Right cardiac atrium (tissue), 5 donors: ENCODE data around the gene MTMR12. TPM values are rescaled to one million over a fixed set of nuclear protein-coding genes. Genes with fewer than 3 reads are reported as not detected.

Source experiments
- ATAC-seq, 2 donors: fragments of 200-7000 bp; cut with Tn5 transposase; one replicate each; pipeline versions ENCODE4 v1.8.0 to v1.9.1; 2020; ENCODE audit warnings: moderate library complexity in 2 of 2, mild to moderate bottlenecking in 1 of 2
- DNase-seq, 3 donors: peaks; one replicate each; pipeline ENCODE4 v3.0.0-alpha.2; 2020
- H3K27ac ChIP-seq: one replicate; pipeline ENCODE4 v1.5.1; 2013; ENCODE audit warnings: mild to moderate bottlenecking, low read length, control low read depth, moderate library complexity
- H3K27me3 ChIP-seq: one replicate; pipeline ENCODE4 v1.6.1; 2013; ENCODE audit not compliant: control insufficient read depth, insufficient read depth
- H3K4me1 ChIP-seq: one replicate; pipeline ENCODE4 v1.6.1; 2013; ENCODE audit warnings: low read length; ENCODE audit not compliant: control insufficient read depth, insufficient read depth
- H3K4me3 ChIP-seq: one replicate; pipeline ENCODE4 v1.5.1; 2013; ENCODE audit warnings: low read length, control low read depth
- H3K9me3 ChIP-seq: one replicate; pipeline ENCODE4 v1.6.1; 2013; ENCODE audit warnings: low read length; ENCODE audit not compliant: control insufficient read depth
- WGBS: extraction: QIAGEN DNeasy Blood & Tissue Kit; methylation state at CpG from one replicate; pipeline ENCODE4 v1.1.7; 2013; 5-methylcytosine and 5-hydroxymethylcytosine counted together
- intact Hi-C, 4 donors: fragments of 100-400 bp; cut with DNase I; formaldehyde crosslinking; loops; one replicate each; pipeline versions ENCODE4 v1.11.0 to v1.14.0; 2022 to 2023
- long read RNA-seq, 4 donors: library from polyadenylated mRNA; unstranded; transcript quantifications; one replicate each; pipeline ENCODE4 v2.0.0, GENCODE V29; 2020 to 2021
- polyA plus RNA-seq: library from polyadenylated mRNA; stranded (reverse); fragments of 200-250 nt; gene quantifications from one replicate; pipeline ENCODE4 v1.2.3, GENCODE V29; 2013
- total RNA-seq, 4 donors: library from RNA; stranded (reverse); fragmentation: NEBNext Ultra II Directional; extraction: Animal tissue kit (Norgen Biotek cat#: 25700); gene quantifications; one replicate each; pipeline ENCODE4 v1.2.1, GENCODE V29; 2021
- donor health status: healthy with polysubstance abuse.
- donor health status: DM: no; HTN: yes; CAD: no.
- donor health status: DM: no; HTN: no; CAD: no.
- donor health status: DM: no; HTN: yes; CAD: no; lungs with severe emphysema.
- donor health status: DM: yes; HTN: yes; CAD: no.

Gene MTMR12
- 10 to 100 TPM; 19.1 to 28.1 (median 22.7) TPM for total RNA-seq
- 6.2 TPM for polyA plus RNA-seq
- long read RNA-seq, donor 1, full-length matches to known transcripts = 3 of 79 reads
- long read RNA-seq, donor 1, partial matches to known transcripts = 3 of 79 reads
- long read RNA-seq, donor 1, other reads (novel, unspliced or antisense) = 73 of 79 reads
- long read RNA-seq, donor 2, full-length matches to known transcripts = 6 of 11 reads
- long read RNA-seq, donor 2, partial matches to known transcripts = 0 of 11 reads
- long read RNA-seq, donor 2, other reads (novel, unspliced or antisense) = 5 of 11 reads
- long read RNA-seq, donor 3, full-length matches to known transcripts = 3 of 29 reads
- long read RNA-seq, donor 3, partial matches to known transcripts = 4 of 29 reads
- long read RNA-seq, donor 3, other reads (novel, unspliced or antisense) = 22 of 29 reads
- long read RNA-seq, donor 4, full-length matches to known transcripts = 2 of 10 reads
- long read RNA-seq, donor 4, partial matches to known transcripts = 1 of 10 reads
- long read RNA-seq, donor 4, other reads (novel, unspliced or antisense) = 7 of 10 reads

GRCh38 chr5:32312595-32313332 is at the start of gene MTMR12:
TSS of gene MTMR12 (minus strand) at chr5:32312939. CDS start at chr5:32312838, 101 bp downstream.
- intact Hi-C loops = no loop called here
- H3K4me1 ChIP-seq = peaks cover 8% of the 10 kb centered on the region
- ATAC-seq (peak; percentile 99), DNase-seq (peak; percentile 100)
- H3K27me3 ChIP-seq = no peaks in the 10 kb centered on the region
- H3K4me3 ChIP-seq = peak within 1 kb of the TSS; percentile 85
- WGBS = under 1% methylated on average over 83 of the region's 83 CpGs
- H3K27ac ChIP-seq = peak within 1 kb of the TSS; percentile 96
- H3K9me3 ChIP-seq = no peaks in the 10 kb centered on the region

GRCh38 chr5:32362527-32362926 is 49.8 kb upstream of the MTMR12 start:
- WGBS = 84% methylated on average over 4 of the region's 4 CpGs
- Histone ChIP-seq H3K4me1 (no peaks in the 10 kb centered on the region), H3K27me3 (no peaks in the 10 kb centered on the region), H3K27ac (no peak overlapping the region), H3K9me3 (no peaks in the 10 kb centered on the region), H3K4me3 (no peak overlapping the region)
- no peak for DNase-seq
- ATAC-seq = no peak
- intact Hi-C loops = no loop called here

DNA sequence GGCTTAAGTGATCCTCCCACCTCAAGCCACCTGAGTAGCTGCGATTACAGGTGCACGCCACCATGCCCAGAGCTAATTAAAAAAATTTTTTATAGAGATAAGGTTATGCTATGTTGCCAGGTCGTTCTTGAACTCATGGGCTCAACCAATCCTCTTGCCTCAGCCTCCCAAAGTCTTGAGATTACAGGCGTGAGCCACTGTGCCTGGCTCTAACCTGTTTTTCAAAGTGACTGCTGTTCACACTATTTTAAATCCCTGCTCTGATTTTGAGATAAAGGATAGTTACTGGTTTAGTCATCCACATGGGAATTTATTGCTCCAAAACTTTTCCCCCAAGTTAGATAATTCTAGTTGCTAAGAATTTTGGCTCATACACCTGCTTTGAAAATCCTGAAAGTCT is 48.2 kb upstream of the MTMR12 start:
- ATAC-seq = no peak
- Histone ChIP-seq H3K9me3 (no peaks in the 10 kb centered on the region), H3K4me1 (no peaks in the 10 kb centered on the region), H3K27ac (no peak overlapping the region), H3K27me3 (no peaks in the 10 kb centered on the region), H3K4me3 (no peak overlapping the region)
- intact Hi-C loops = no loop called here
- DNase-seq = no peak
- WGBS = 93% methylated on average over 4 of the region's 4 CpGs

DNA sequence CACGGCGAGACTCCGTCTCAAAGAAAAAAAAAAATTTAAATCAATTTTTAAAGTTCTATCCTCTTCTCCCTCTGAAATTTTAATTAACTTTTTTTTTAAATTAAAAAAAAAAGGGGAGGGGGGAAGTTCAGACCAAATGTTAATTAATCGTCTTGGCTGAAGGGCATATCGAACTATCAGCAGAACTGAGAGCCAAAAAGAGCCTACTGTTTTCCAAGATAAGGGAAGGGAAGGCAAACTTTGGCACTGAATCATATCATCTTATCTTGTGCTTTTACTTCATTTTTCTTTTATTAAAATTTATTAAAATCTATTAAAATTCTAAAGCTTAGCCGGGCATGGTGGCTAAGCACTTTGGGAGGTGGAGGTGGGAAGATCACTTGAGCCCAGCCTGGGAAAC is 45.9 kb upstream of the MTMR12 start:
- Histone ChIP-seq H3K4me3 (no peak overlapping the region), H3K27ac (no peak overlapping the region), H3K27me3 (no peaks in the 10 kb centered on the region), H3K4me1 (no peaks in the 10 kb centered on the region), H3K9me3 (peaks cover under 1% of the 10 kb centered on the region)
- ATAC-seq = no peak
- no peak for DNase-seq
- 85% methylated on average over 6 of the region's 6 CpGs for WGBS
- intact Hi-C loops = no loop called here

DNA sequence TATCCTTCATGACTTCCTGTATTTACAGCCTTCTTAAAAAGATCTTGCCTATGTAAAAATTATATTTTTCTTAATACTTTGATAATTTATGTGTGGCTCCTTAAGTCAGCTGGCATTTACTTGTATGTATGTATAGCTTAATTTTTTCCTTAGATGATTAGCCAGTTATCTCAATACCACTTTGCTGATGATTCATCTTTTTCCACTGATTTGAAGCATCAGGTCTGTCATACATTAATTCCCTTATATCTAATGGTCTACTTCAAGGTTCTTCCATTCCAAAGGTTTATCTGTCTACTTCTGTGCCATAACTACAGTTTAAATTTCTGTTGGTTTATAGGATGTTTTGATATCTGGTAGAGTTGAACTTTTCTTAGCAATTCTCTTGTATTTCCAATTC is 44.9 kb upstream of the MTMR12 start:
- H3K27ac ChIP-seq = no peak overlapping the region
- DNase-seq = no peak
- ATAC-seq = no peak
- no peaks in the 10 kb centered on the region for H3K4me1 ChIP-seq
- no peaks in the 10 kb centered on the region for H3K27me3 ChIP-seq
- H3K9me3 ChIP-seq = peaks cover 3% of the 10 kb centered on the region
- intact Hi-C loops = no loop called here
- H3K4me3 ChIP-seq = no peak overlapping the region

DNA sequence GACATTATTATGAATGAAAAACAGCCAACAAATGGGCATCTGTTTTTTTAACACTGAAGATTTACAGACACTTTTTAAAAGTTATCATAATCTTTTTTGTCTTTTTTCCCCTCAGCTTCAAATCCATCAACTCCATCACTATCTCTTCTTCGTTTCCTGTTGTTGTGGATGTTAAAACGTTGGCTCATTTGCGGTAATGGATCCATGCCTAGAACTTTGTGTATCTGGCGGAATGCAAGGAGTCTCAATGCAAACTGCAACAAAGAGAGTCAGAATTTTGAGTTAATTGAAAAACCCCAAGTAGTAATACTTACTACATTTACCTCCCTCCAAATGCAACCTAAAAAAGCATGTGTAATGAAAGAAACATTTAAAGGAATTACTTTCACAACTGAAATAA is 42.9 kb upstream of the MTMR12 start:
- Histone ChIP-seq H3K27me3 (no peaks in the 10 kb centered on the region), H3K4me1 (no peaks in the 10 kb centered on the region), H3K27ac (no peak overlapping the region), H3K4me3 (no peak overlapping the region), H3K9me3 (peaks cover 3% of the 10 kb centered on the region)
- 36% methylated on average over 4 of the region's 4 CpGs for WGBS
- ATAC-seq = no peak
- intact Hi-C loops = no loop called here
- no peak for DNase-seq

- DNase-seq (no peak), ATAC-seq (peak in 1 of 2 donors; percentile 14)
- Histone ChIP-seq H3K4me1 (no peaks in the 10 kb centered on the region), H3K27ac (no peak overlapping the region), H3K4me3 (no peak overlapping the region), H3K27me3 (no peaks in the 10 kb centered on the region), H3K9me3 (peaks cover 3% of the 10 kb centered on the region)
- intact Hi-C loops = no loop called here
- WGBS = 94% methylated on average over 9 of the region's 9 CpGs
These were observed 40.7 kb upstream of the MTMR12 start for GRCh38 chr5:32353420-32353819.

GRCh38 chr5:32352685-32353084 is 39.9 kb upstream of the MTMR12 start:
- peaks cover 3% of the 10 kb centered on the region for H3K9me3 ChIP-seq
- no peak overlapping the region for H3K4me3 ChIP-seq
- H3K4me1 ChIP-seq = no peaks in the 10 kb centered on the region
- ATAC-seq = peak in 1 of 2 donors; percentile 26
- no peak for DNase-seq
- no peak overlapping the region for H3K27ac ChIP-seq
- H3K27me3 ChIP-seq = no peaks in the 10 kb centered on the region
- intact Hi-C loops = no loop called here
- WGBS = 99% methylated on average over 8 of the region's 8 CpGs

DNA sequence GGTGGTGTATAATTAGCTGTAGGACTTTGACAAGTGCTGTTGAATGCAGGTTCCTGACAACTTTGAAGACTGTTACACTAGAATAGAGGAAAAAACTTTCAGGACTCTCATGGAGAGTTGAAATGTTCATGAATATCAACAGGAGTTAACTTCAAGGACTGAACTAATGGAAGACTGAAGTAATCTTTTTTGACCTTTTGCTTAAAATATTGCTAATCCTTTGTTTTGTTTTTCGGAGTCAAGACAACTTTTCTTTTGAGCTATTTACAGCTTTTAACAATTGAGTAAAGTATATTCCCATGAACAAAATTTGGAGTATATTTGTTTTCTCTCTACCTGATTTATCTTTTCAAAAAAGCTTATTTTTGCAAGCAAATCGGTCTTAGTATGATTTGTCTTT is 34.1 kb upstream of the MTMR12 start:
- WGBS = 97% methylated on average over 2 of the region's 2 CpGs
- H3K27me3 ChIP-seq = no peaks in the 10 kb centered on the region
- H3K27ac ChIP-seq = no peak overlapping the region
- H3K4me3 ChIP-seq = no peak overlapping the region
- no peaks in the 10 kb centered on the region for H3K4me1 ChIP-seq
- intact Hi-C loops = no loop called here
- H3K9me3 ChIP-seq = no peaks in the 10 kb centered on the region
- DNase-seq = no peak
- ATAC-seq = no peak

DNA sequence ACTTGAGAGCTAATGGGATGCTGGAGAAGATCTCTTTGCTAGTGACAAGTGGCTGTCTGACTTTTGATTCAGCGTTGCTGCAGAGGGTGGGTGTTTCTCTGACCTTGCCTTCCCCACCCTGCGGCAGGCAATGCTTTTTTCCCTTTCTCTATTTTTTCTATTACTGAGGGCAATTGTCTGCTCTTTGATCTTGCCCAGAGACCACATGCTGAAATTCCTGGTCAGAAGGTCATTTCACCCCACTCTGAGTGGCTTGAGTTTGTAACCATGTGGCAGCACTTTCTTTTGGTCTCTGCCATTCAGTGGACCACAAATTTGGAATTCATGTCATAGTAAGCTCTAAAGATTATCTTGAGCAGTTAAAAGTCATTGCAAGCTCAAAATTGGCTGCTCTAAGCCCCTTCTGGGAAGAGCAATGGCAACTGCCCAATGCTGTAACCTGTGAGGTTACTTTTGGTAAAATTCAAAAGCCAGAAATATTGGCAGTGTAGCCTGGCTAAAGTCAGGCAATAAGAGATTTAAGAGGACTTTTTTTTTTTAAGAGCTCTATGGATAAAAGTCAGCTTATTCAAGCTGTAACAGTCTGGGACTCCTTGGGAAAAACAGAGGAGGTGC is 30.4 kb upstream of the MTMR12 start:
- Histone ChIP-seq H3K9me3 (no peaks in the 10 kb centered on the region), H3K27me3 (no peaks in the 10 kb centered on the region), H3K4me1 (no peaks in the 10 kb centered on the region), H3K4me3 (no peak overlapping the region), H3K27ac (no peak overlapping the region)
- no peak for DNase-seq
- ATAC-seq = no peak
- 91% methylated on average over 2 of the region's 2 CpGs for WGBS
- intact Hi-C loops = no loop called here

- intact Hi-C loops = no loop called here
- Histone ChIP-seq H3K27ac (no peak overlapping the region), H3K9me3 (no peaks in the 10 kb centered on the region), H3K27me3 (no peaks in the 10 kb centered on the region), H3K4me1 (no peaks in the 10 kb centered on the region), H3K4me3 (no peak overlapping the region)
- no peak for ATAC-seq
- WGBS = 90% methylated on average over 4 of the region's 4 CpGs
- no peak for DNase-seq
These were observed 29.9 kb upstream of the MTMR12 start for GRCh38 chr5:32342656-32343055.
